Astrocyte (in vitro differentiated cells and primary cell): ENCODE data around the gene PLA1A. TPM values are rescaled to one million over a fixed set of nuclear protein-coding genes. Genes with fewer than 3 reads are reported as not detected.

ENCODE experiments used
- DNase-seq: peaks from one replicate; pipeline ENCODE4 v3.0.0-alpha.2; 2010; ENCODE audit warnings: low read depth
- FAIRE-seq: peaks from 2 replicates; lab custom pipeline; 2011; peaks lifted over from hg19 to GRCh38; lab: Jason Lieb, UNC
- H2AFZ ChIP-seq: 2 replicates; pipeline ENCODE4 v1.6.0; 2012; ENCODE audit warnings: low read depth, low read length, inconsistent platforms
- H3K27ac ChIP-seq: 2 replicates; pipeline ENCODE4 v1.5.1; 2011; ENCODE audit warnings: low read depth, low read length, inconsistent platforms
- H3K27me3 ChIP-seq: 2 replicates; pipeline ENCODE4 v1.6.0; 2011; ENCODE audit warnings: low read length, inconsistent platforms; ENCODE audit not compliant: insufficient read depth
- H3K36me3 ChIP-seq: 2 replicates; pipeline ENCODE4 v1.5.1; 2011; ENCODE audit warnings: low read length, inconsistent platforms; ENCODE audit not compliant: insufficient read depth
- H3K4me1 ChIP-seq: 2 replicates; pipeline ENCODE4 v1.5.1; 2011; ENCODE audit warnings: low read length, inconsistent platforms; ENCODE audit not compliant: insufficient read depth
- H3K4me2 ChIP-seq: 2 replicates; pipeline ENCODE4 v1.6.0; 2012; ENCODE audit warnings: low read length, inconsistent platforms
- H3K4me3 ChIP-seq: 2 replicates; pipeline ENCODE4 v1.5.1; 2011; ENCODE audit warnings: low read depth, mild to moderate bottlenecking, low read length, inconsistent platforms; ENCODE audit not compliant: insufficient read depth
- H3K79me2 ChIP-seq: 2 replicates; pipeline ENCODE4 v1.6.0; 2012; ENCODE audit warnings: mild to moderate bottlenecking, low read length, inconsistent platforms; ENCODE audit not compliant: insufficient read depth
- H3K9ac ChIP-seq: 2 replicates; pipeline ENCODE4 v1.6.0; 2012; ENCODE audit warnings: mild to moderate bottlenecking, low read length, inconsistent platforms
- H3K9me3 ChIP-seq: 2 replicates; pipeline ENCODE4 v1.5.1; 2012; ENCODE audit warnings: low read depth, mild to moderate bottlenecking, low read length, inconsistent platforms; ENCODE audit not compliant: insufficient read depth
- H4K20me1 ChIP-seq: 2 replicates; pipeline ENCODE4 v1.6.0; 2012; ENCODE audit warnings: low read length, inconsistent platforms; ENCODE audit not compliant: insufficient read depth
- H3K27ac Mint-ChIP-seq: one replicate; pipeline ENCODE4 v1.8.0; 2021; ENCODE audit warnings: mild to moderate bottlenecking, mixed read lengths; ENCODE audit not compliant: unreplicated experiment
- H3K27me3 Mint-ChIP-seq: one replicate; pipeline ENCODE4 v1.8.0; 2021; ENCODE audit warnings: low read depth, mixed read lengths; ENCODE audit not compliant: unreplicated experiment
- H3K36me3 Mint-ChIP-seq: one replicate; pipeline ENCODE4 v1.8.0; 2021; ENCODE audit warnings: low read depth, mixed read lengths; ENCODE audit not compliant: unreplicated experiment
- H3K4me1 Mint-ChIP-seq: one replicate; pipeline ENCODE4 v1.8.0; 2021; ENCODE audit warnings: low read depth, mixed read lengths; ENCODE audit not compliant: unreplicated experiment
- H3K4me3 Mint-ChIP-seq: one replicate; pipeline ENCODE4 v1.8.0; 2021; ENCODE audit warnings: mild to moderate bottlenecking, moderate library complexity, mixed read lengths; ENCODE audit not compliant: unreplicated experiment
- H3K9me3 Mint-ChIP-seq: one replicate; pipeline ENCODE4 v1.8.0; 2021; ENCODE audit warnings: mild to moderate bottlenecking, mixed read lengths; ENCODE audit not compliant: unreplicated experiment
- EZH2 ChIP-seq: IDR thresholded peaks from 2 replicates; pipeline ENCODE4 v1.6.1; 2012; ENCODE audit warnings: mild to moderate bottlenecking, low read length, inconsistent platforms; ENCODE audit not compliant: insufficient read depth
- total RNA-seq: library from RNA; stranded (reverse); gene quantifications from 2 replicates; pipeline ENCODE4 v1.2.1, GENCODE V29; 2021
- TF ChIP-seq, protein P1 (sequence below): IDR thresholded peaks from 2 replicates; pipeline ENCODE4 v1.5.1; 2011; ENCODE audit warnings: low read depth, mild to moderate bottlenecking, inconsistent platforms, low read length, moderate library complexity; ENCODE audit not compliant: insufficient read depth

The PLA1A gene
- total RNA-seq, 1 donor from 2014 or later = 0.91 TPM

DNA sequence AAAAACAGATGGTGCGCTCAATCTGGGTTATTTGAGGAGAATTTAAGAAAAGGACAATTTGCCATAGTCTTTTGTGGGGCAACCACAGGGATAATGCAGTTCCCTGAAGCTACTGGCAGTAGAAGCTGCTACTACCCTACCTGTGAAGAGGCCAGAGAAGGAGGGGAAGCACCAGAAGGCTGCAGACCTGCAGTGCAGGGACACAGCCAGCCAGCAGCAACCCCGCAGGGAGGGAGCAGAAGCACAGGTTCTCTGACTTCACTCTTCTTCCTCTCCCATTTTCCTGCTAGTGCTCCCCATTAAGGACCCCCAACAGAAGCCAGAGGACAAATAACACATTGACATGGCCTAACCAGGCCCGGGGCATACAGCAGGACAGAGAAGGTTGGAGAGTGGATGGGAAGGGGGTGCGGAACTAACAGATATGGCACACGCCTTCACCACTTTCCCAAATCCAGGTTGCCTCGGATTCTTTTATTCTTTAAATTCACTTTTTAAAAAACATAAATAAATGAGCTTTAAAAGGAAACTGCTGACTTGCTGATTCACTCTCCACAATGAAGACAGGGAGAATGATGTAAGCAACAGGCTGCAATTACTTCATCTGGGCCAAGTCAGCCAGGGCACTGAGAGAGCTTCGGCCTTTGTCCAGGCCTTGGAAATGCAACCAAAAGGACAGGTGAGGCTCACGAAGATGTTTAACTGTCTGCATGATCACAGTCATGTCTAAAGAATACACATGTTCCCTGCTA lies 32.6 kb downstream of the PLA1A start:
- no peak overlapping the region for H3K27ac ChIP-seq
- H3K9ac ChIP-seq = no peak overlapping the region

DNA sequence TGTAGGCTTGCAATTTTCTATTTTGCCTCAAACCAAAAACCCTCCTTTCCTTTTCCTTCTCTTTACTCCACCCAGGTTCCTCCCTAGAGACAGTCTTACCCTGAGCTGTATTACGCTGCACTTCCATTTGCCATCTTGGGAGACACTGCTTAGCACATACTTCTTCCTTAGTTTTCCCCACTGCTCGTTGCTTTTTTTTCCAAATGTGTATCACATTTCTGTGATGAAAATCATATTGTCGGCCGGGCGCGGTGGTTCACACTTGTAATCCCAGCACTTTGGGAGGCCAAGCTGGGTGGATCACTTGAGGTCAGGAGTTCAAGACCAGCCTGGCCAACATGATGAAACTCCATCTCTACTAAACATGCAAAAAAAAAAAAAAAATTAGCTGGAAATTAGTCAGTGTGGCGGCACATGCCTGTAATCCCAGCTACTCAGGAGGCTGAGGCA lies 33.2 kb downstream of the PLA1A start:
- Mint-ChIP-seq H3K4me3 (no peak overlapping the region), H3K9me3 (no peaks in the 10 kb centered on the region), H3K36me3 (no peaks in the 10 kb centered on the region), H3K27ac (peak overlapping the region; percentile 97), H3K27me3 (peaks cover 3% of the 10 kb centered on the region), H3K4me1 (peaks cover 27% of the 10 kb centered on the region)
- Histone ChIP-seq H3K9ac (no peak overlapping the region), H3K27me3 (no peaks in the 10 kb centered on the region), H3K4me2 (no peak overlapping the region), H3K79me2 (no peaks in the 10 kb centered on the region), H4K20me1 (no peaks in the 10 kb centered on the region), H3K9me3 (no peaks in the 10 kb centered on the region), H3K4me3 (no peak overlapping the region), H3K4me1 (peaks cover 10% of the 10 kb centered on the region), H3K27ac (no peak overlapping the region), H2AFZ (peak overlapping the region; percentile 71), H3K36me3 (no peaks in the 10 kb centered on the region)
- FAIRE-seq = no peak
- TF ChIP-seq, protein P1, sequence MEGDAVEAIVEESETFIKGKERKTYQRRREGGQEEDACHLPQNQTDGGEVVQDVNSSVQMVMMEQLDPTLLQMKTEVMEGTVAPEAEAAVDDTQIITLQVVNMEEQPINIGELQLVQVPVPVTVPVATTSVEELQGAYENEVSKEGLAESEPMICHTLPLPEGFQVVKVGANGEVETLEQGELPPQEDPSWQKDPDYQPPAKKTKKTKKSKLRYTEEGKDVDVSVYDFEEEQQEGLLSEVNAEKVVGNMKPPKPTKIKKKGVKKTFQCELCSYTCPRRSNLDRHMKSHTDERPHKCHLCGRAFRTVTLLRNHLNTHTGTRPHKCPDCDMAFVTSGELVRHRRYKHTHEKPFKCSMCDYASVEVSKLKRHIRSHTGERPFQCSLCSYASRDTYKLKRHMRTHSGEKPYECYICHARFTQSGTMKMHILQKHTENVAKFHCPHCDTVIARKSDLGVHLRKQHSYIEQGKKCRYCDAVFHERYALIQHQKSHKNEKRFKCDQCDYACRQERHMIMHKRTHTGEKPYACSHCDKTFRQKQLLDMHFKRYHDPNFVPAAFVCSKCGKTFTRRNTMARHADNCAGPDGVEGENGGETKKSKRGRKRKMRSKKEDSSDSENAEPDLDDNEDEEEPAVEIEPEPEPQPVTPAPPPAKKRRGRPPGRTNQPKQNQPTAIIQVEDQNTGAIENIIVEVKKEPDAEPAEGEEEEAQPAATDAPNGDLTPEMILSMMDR = no peak
- no peak for TF ChIP-seq EZH2
- no peak for DNase-seq

More for the DNA sequence above, 32.6 kb downstream of the PLA1A start:
- Histone ChIP-seq H3K79me2 (no peaks in the 10 kb centered on the region), H2AFZ (peak overlapping the region; percentile 71), H3K4me2 (no peak overlapping the region), H3K9me3 (no peaks in the 10 kb centered on the region), H4K20me1 (no peaks in the 10 kb centered on the region), H3K4me3 (no peak overlapping the region), H3K27me3 (no peaks in the 10 kb centered on the region), H3K4me1 (peaks cover 10% of the 10 kb centered on the region), H3K36me3 (no peaks in the 10 kb centered on the region)
- H3K9me3 Mint-ChIP-seq = no peaks in the 10 kb centered on the region
- H3K36me3 Mint-ChIP-seq = no peaks in the 10 kb centered on the region
- H3K4me1 Mint-ChIP-seq = peaks cover 33% of the 10 kb centered on the region
- TF ChIP-seq EZH2 = no peak
- TF ChIP-seq, protein P1 = no peak
- no peak overlapping the region for H3K4me3 Mint-ChIP-seq
- DNase-seq (peak; percentile 79), FAIRE-seq (no peak)
- peaks cover 3% of the 10 kb centered on the region for H3K27me3 Mint-ChIP-seq
- peak overlapping the region; percentile 97 for H3K27ac Mint-ChIP-seq

DNA sequence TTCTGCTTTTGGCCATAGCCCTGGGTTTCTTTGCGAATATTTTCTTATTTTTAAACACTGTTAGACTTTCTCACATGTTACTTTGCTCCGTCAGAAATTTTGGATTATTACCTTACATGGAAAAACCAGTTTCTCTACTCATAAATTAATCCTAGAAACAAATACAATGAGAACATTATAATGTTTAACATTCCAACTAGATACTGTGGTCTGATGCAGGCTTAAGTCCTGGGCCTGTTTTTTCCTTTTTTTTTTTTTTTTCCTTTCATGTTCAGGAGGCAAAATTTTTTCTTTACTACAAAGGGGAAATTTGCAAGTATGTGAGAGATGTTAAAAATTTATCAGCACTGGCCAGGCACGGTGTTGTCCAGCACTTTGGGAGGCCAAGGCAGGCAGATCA lies 33.8 kb downstream of the PLA1A start:
- H3K4me1 ChIP-seq = peaks cover 15% of the 10 kb centered on the region
- DNase-seq = peak; percentile 48
- no peak overlapping the region for H3K9ac ChIP-seq
- H3K9me3 ChIP-seq = no peaks in the 10 kb centered on the region
- H3K9me3 Mint-ChIP-seq = no peaks in the 10 kb centered on the region
- no peak for FAIRE-seq
- H4K20me1 ChIP-seq = no peaks in the 10 kb centered on the region
- no peak overlapping the region for H3K4me3 Mint-ChIP-seq
- H3K27me3 ChIP-seq = no peaks in the 10 kb centered on the region
- H3K27me3 Mint-ChIP-seq = peaks cover under 1% of the 10 kb centered on the region
- H3K36me3 ChIP-seq = no peaks in the 10 kb centered on the region
- peak overlapping the region; percentile 97 for H3K27ac Mint-ChIP-seq
- H3K4me3 ChIP-seq = no peak overlapping the region
- no peak overlapping the region for H2AFZ ChIP-seq
- no peaks in the 10 kb centered on the region for H3K36me3 Mint-ChIP-seq
- peaks cover 33% of the 10 kb centered on the region for H3K4me1 Mint-ChIP-seq
- H3K79me2 ChIP-seq = no peaks in the 10 kb centered on the region
- H3K4me2 ChIP-seq = no peak overlapping the region
- no peak overlapping the region for H3K27ac ChIP-seq
- TF ChIP-seq, protein P1 = no peak
- no peak for TF ChIP-seq EZH2
